IMR-90 (cell line): ENCODE measurements around the gene VSIR. TPM values are rescaled to one million over a fixed set of nuclear protein-coding genes. Genes with fewer than 3 reads are reported as not detected.

Source experiments
- ATAC-seq: fragments of 200-7000 bp; cut with Tn5 transposase; 2 replicates; pipeline ENCODE4 v1.9.1; 2020; ENCODE audit warnings: low read depth, mild to moderate bottlenecking, moderate library complexity
- BruUV-seq: library from RNA; stranded (reverse); fragments of 400-500 nt; replicated peaks from 2 replicates; lab custom pipeline; 2021; lab: Mats Ljungman, UMichigan
- CTCF ChIA-PET: fragments of 300-600 bp; formaldehyde crosslinking; extraction: SDS; loops from one replicate; lab custom pipeline; 2021; ENCODE audit warnings: antibody characterized with exemption; lab: Yijun Ruan, JAX
- POLR2A ChIA-PET: fragments of 300-600 bp; sonication (Branson Sonifier 250); formaldehyde crosslinking; loops from one replicate; lab custom pipeline; 2022; ENCODE audit warnings: antibody characterized with exemption; ENCODE audit not compliant: unreplicated experiment; lab: Charles Lee
- DNase-seq: peaks from one replicate; pipeline ENCODE4 v3.0.0; 2013
- H2AFZ ChIP-seq: replicated peaks from 2 replicates; pipeline ENCODE3; 2013; ENCODE audit warnings: low read length, mild to moderate bottlenecking; ENCODE audit not compliant: poor library complexity
- H2AK5ac ChIP-seq: 2 replicates; pipeline ENCODE4 v1.6.1; 2013; ENCODE audit warnings: low read depth, low read length, inconsistent platforms
- H2AK9ac ChIP-seq: replicated peaks from 2 replicates; pipeline ENCODE3; 2013; ENCODE audit warnings: mild to moderate bottlenecking, low read depth, low read length, moderate library complexity; ENCODE audit not compliant: poor library complexity
- H2BK120ac ChIP-seq: 2 replicates; pipeline ENCODE4 v1.6.1; 2013; ENCODE audit warnings: low read depth, low read length, inconsistent platforms
- H2BK15ac ChIP-seq: 3 replicates; pipeline ENCODE4 v1.6.1; 2013; ENCODE audit warnings: low read depth, low read length, inconsistent platforms
- H2BK20ac ChIP-seq: 2 replicates; pipeline ENCODE4 v1.6.1; 2013; ENCODE audit warnings: low read depth, mild to moderate bottlenecking, inconsistent platforms, low read length, moderate library complexity
- H2BK5ac ChIP-seq: 2 replicates; pipeline ENCODE4 v1.6.1; 2013; ENCODE audit warnings: mild to moderate bottlenecking, low read depth, low read length, inconsistent platforms; ENCODE audit not compliant: poor library complexity, severe bottlenecking
- H3K14ac ChIP-seq: replicated peaks from 2 replicates; pipeline ENCODE4 v1.6.1; 2013; ENCODE audit warnings: low read depth, low read length, inconsistent platforms
- H3K18ac ChIP-seq: 2 replicates; pipeline ENCODE4 v1.6.1; 2013; ENCODE audit warnings: low read depth, low read length, control low read depth
- H3K23ac ChIP-seq: 2 replicates; pipeline ENCODE4 v1.6.1; 2013; ENCODE audit warnings: low read depth, low read length, inconsistent platforms
- H3K27ac ChIP-seq: 2 replicates; pipeline ENCODE4 v1.5.1; 2013; ENCODE audit warnings: mild to moderate bottlenecking, control low read depth, low read length; ENCODE audit not compliant: insufficient read depth
- H3K27me3 ChIP-seq: 2 replicates; pipeline ENCODE4 v1.6.1; 2013; ENCODE audit warnings: low read length; ENCODE audit not compliant: control insufficient read depth, insufficient read depth
- H3K36me3 ChIP-seq: 2 replicates; pipeline ENCODE4 v1.6.1; 2013; ENCODE audit warnings: low read length, mixed read lengths; ENCODE audit not compliant: control insufficient read depth, insufficient read depth
- H3K4ac ChIP-seq: 2 replicates; pipeline ENCODE4 v1.6.1; 2013; ENCODE audit warnings: low read depth, low read length, inconsistent platforms
- H3K4me1 ChIP-seq: 2 replicates; pipeline ENCODE4 v1.6.1; 2013; ENCODE audit warnings: low read length, mixed read lengths; ENCODE audit not compliant: control insufficient read depth, insufficient read depth
- H3K4me2 ChIP-seq: 2 replicates; pipeline ENCODE4 v1.6.1; 2013; ENCODE audit warnings: low read depth, mild to moderate bottlenecking, control low read depth, low read length, moderate library complexity
- H3K4me3 ChIP-seq: 2 replicates; pipeline ENCODE4 v1.5.1; 2013; ENCODE audit warnings: low read depth, mild to moderate bottlenecking, control low read depth, low read length, moderate library complexity; ENCODE audit not compliant: insufficient read depth
- H3K56ac ChIP-seq: 2 replicates; pipeline ENCODE4 v1.6.1; 2013; ENCODE audit warnings: low read length, inconsistent platforms; ENCODE audit not compliant: insufficient read depth; ENCODE audit errors: extremely low read depth
- H3K79me1 ChIP-seq, 2 experiments: 2 replicates each; pipeline ENCODE4 v1.6.1; 2013; ENCODE audit warnings: low read length in 2 of 2, inconsistent platforms in 1 of 2, low read depth in 1 of 2
- H3K9ac ChIP-seq: 2 replicates; pipeline ENCODE4 v1.6.1; 2013; ENCODE audit warnings: low read depth, low read length, control low read depth
- H3K9me1 ChIP-seq: 2 replicates; pipeline ENCODE4 v1.6.1; 2013; ENCODE audit warnings: low read length, inconsistent platforms; ENCODE audit not compliant: insufficient read depth
- H3K9me3 ChIP-seq: 2 replicates; pipeline ENCODE4 v1.6.1; 2013; ENCODE audit warnings: low read length; ENCODE audit not compliant: control insufficient read depth, insufficient read depth
- H4K20me1 ChIP-seq: 2 replicates; pipeline ENCODE4 v1.6.1; 2013; ENCODE audit warnings: low read length, inconsistent platforms; ENCODE audit not compliant: insufficient read depth
- H4K5ac ChIP-seq: 2 replicates; pipeline ENCODE4 v1.6.1; 2013; ENCODE audit warnings: mild to moderate bottlenecking, low read depth, low read length, control low read depth
- H4K8ac ChIP-seq, 2 experiments: 2 replicates each; pipeline ENCODE4 v1.6.1; 2013; ENCODE audit warnings: low read depth in 2 of 2, low read length in 2 of 2, control low read depth in 1 of 2, inconsistent platforms in 1 of 2
- H4K91ac ChIP-seq: 2 replicates; pipeline ENCODE4 v1.6.1; 2013; ENCODE audit warnings: low read depth, low read length, inconsistent platforms; ENCODE audit not compliant: insufficient read depth
- BHLHE40 ChIP-seq: fragments of 150-350 bp; IDR thresholded peaks from 2 replicates; pipeline ENCODE4 v1.6.1; 2016; ENCODE audit warnings: mild to moderate bottlenecking, low read depth, low read length
- CEBPB ChIP-seq: IDR thresholded peaks from 2 replicates; pipeline ENCODE4 v1.6.1; 2012; ENCODE audit warnings: low read depth, low read length, improper control_type of control experiment
- CHD1 ChIP-seq: IDR thresholded peaks from 2 replicates; pipeline ENCODE4 v1.6.1; 2012; ENCODE audit warnings: low read depth, low read length, improper control_type of control experiment
- MAFK ChIP-seq: IDR thresholded peaks from 2 replicates; pipeline ENCODE4 v1.6.1; 2012; ENCODE audit warnings: low read depth, low read length, improper control_type of control experiment
- MAZ ChIP-seq: IDR thresholded peaks from 2 replicates; pipeline ENCODE4 v1.6.1; 2012; ENCODE audit warnings: low read depth, mild to moderate bottlenecking, low read length, improper control_type of control experiment, moderate library complexity, borderline replicate concordance
- MXI1 ChIP-seq: IDR thresholded peaks from 2 replicates; pipeline ENCODE4 v1.6.1; 2012; ENCODE audit warnings: low read depth, mild to moderate bottlenecking, low read length, moderate library complexity, borderline replicate concordance
- NFE2L2 ChIP-seq: fragments of 150-350 bp; IDR thresholded peaks from 2 replicates; pipeline ENCODE4 v1.6.1; 2016; ENCODE audit warnings: low read depth, mild to moderate bottlenecking, low read length
- POLR2A ChIP-seq: IDR thresholded peaks from 2 replicates; pipeline ENCODE4 v1.6.1; 2012; ENCODE audit warnings: mild to moderate bottlenecking, low read depth, low read length
- RAD21 ChIP-seq: IDR thresholded peaks from 2 replicates; pipeline ENCODE4 v1.6.1; 2012; ENCODE audit warnings: low read length, improper control_type of control experiment
- RCOR1 ChIP-seq: IDR thresholded peaks from 2 replicates; pipeline ENCODE4 v1.6.1; 2012; ENCODE audit warnings: mild to moderate bottlenecking, low read length, improper control_type of control experiment; ENCODE audit not compliant: insufficient replicate concordance
- RFX5 ChIP-seq: IDR thresholded peaks from 2 replicates; pipeline ENCODE4 v1.8.0; 2012; ENCODE audit warnings: low read depth, mild to moderate bottlenecking, low read length, moderate library complexity
- SMC3 ChIP-seq: fragments of 150-350 bp; IDR thresholded peaks from 2 replicates; pipeline ENCODE4 v1.6.1; 2016; ENCODE audit warnings: low read depth, mild to moderate bottlenecking, antibody characterized with exemption, low read length, moderate library complexity
- WGBS, 2 experiments: methylation state at CpG; one replicate each; pipeline versions ENCODE4 v1.1.5 to v1.1.7; 2013; ENCODE audit warnings: missing lambda C conversion rate in 2 of 2; ENCODE audit not compliant: insufficient read length in 1 of 2; ENCODE audit errors: extremely low coverage in 2 of 2; 5-methylcytosine and 5-hydroxymethylcytosine counted together
- dilution Hi-C: fragments of 300-500 bp; cut with HindIII; formaldehyde crosslinking; loops from one replicate; pipeline ENCODE4 v1.14.3; 2018; ENCODE audit warnings: low sequenced_read_pairs; ENCODE audit not compliant: unreplicated experiment
- in situ Hi-C: fragments of 300-500 bp; cut with MboI; formaldehyde crosslinking; loops from 3 replicates; pipeline ENCODE4 v1.14.3; 2019; ENCODE audit warnings: low sequenced_read_pairs, inconsistent platforms, mixed read lengths
- intact Hi-C: fragments of 100-400 bp; cut with micrococcal nuclease; formaldehyde crosslinking; loops from 2 replicates; pipeline ENCODE4 v1.10.0; 2022
- polyA plus RNA-seq, 3 experiments: library from polyadenylated mRNA; depleted of rRNA; stranded (reverse); fragments of >200 nt; gene quantifications; 2 replicates each; pipeline ENCODE4 v1.2.3, GENCODE V29; 2012; ENCODE audit warnings: low replicate concordance in 1 of 3
- total RNA-seq: library from RNA; depleted of rRNA; stranded (reverse); fragments of >200 nt; gene quantifications from 2 replicates; pipeline ENCODE4 v1.2.3, GENCODE V29; 2012
- TF ChIP-seq, protein P1 (sequence below): conservative IDR thresholded peaks from 2 replicates; pipeline ENCODE4 v1.5.1; 2012; ENCODE audit warnings: mild to moderate bottlenecking, low read depth, low read length, improper control_type of control experiment
- TF ChIP-seq, protein P2 (sequence below): fragments of 150-350 bp; IDR thresholded peaks from 2 replicates; pipeline ENCODE4 v1.6.1; 2017; ENCODE audit warnings: mild to moderate bottlenecking, antibody characterized with exemption, low read length, low read depth

VSIR gene
- total and polyA plus RNA-seq, 2 of the 4 experiments (the other 2 are of a cell fraction): 5.0 to 23.8 TPM

DNA sequence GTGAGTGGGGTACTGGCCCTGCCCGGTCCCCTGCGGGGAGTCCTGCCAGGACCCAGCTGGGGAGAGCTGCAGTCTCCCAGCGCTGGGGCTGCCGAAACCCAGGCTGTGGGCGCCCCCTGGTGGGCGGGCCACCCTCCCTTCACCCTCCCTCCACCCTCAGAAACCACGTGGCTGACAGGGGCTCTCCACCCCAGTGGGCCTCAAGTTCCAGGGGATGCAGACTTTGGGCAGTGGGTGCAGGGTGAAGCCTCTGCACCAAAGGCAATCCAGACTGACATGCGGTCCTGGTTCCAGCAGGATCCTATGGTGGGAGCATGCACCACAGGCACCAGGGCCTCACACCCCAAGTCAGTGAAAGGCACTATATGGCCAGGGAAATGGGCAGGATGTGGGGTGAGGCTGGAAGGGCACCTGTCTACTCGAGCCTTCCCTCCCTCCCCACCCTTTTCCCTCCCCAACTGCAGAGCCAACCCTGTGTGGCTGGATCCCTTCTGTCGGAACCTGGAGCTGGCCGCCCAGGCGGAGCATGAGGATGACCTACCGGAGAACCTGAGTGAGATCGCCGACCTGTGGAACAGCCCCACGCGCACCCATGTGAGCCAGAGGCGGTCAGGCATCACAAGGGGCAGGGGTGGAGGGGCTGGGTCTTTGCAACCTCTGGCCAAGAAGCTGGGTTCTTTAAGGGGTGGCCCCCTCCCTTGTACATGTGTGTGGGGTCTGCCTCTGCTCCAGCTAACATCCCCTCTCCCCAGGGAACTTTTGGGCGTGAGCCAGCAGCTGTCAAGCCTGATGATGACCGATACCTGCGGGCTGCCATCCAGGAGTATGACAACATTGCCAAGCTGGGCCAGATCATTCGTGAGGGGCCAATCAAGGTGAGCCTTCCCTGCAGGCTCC, 38.9 kb upstream of the VSIR start:
- Histone ChIP-seq H2BK120ac (no peak overlapping the region), H3K79me1 (no peaks in the 10 kb centered on the region), H2AFZ (peak overlapping the region; percentile 46), H3K56ac (no peak overlapping the region), H4K5ac (no peak overlapping the region), H3K4ac (no peak overlapping the region), H2AK9ac (peak overlapping the region; percentile 79), H2BK5ac (no peak overlapping the region), H4K8ac (no peak overlapping the region), H3K9me3 (no peaks in the 10 kb centered on the region), H3K14ac (no peak overlapping the region), H3K27ac (no peak overlapping the region), H3K18ac (no peak overlapping the region), H3K23ac (no peak overlapping the region), H2AK5ac (peak overlapping the region; percentile 68; the same call in 1 of the 2 replicates), H3K4me1 (no peaks in the 10 kb centered on the region), H3K9me1 (no peaks in the 10 kb centered on the region; the same call in 1 of the 2 replicates), H2BK20ac (no peak overlapping the region), H4K91ac (no peak overlapping the region), H3K27me3 (peaks cover 4% of the 10 kb centered on the region; the same call in 1 of the 2 replicates), H3K4me2 (no peak overlapping the region), H4K20me1 (peaks cover 22% of the 10 kb centered on the region), H2BK15ac (no peak overlapping the region), H3K4me3 (no peak overlapping the region), H3K36me3 (peaks cover 20% of the 10 kb centered on the region), H3K9ac (no peak overlapping the region)
- peak; percentile 34 for DNase-seq
- BruUV-seq: no TSS peak
- 100% methylated on average over 2 of the region's 22 CpGs; no CpG with 5 or more reads in 1 of the 2 experiments for WGBS, 2 experiments
- in situ Hi-C loops (loop anchor here (10.0 kb wide), 2 partner anchors 427 to 497 kb away; partner anchors contain the start of gene SLC29A3), dilution Hi-C loops (no loop called here), intact Hi-C loops (loop anchor here (1.0 to 5.0 kb wide), 4 partner anchors 100 to 498 kb away; no protein-coding TSS in a partner anchor)
- POLR2A ChIA-PET: no interaction called here
- CTCF ChIA-PET: interaction anchor here (1.1 to 1.7 kb wide), 3 partner anchors 13 to 236 kb away, joined by 3 to 6 read pairs (median 4); no protein-coding TSS in a partner anchor
- peak; percentile 91 for ATAC-seq
- TF ChIP-seq SMC3 (peak; percentile 83), MAZ (peak; percentile 71; the same call in 1 of the 2 replicates), POLR2A (no peak), CHD1 (no peak), MXI1 (no peak), RCOR1 (no peak), RFX5 (no peak), MAFK (no peak), BHLHE40 (no peak), RAD21 (peak; percentile 91), CEBPB (no peak), NFE2L2 (no peak)
- TF ChIP-seq, protein P1, sequence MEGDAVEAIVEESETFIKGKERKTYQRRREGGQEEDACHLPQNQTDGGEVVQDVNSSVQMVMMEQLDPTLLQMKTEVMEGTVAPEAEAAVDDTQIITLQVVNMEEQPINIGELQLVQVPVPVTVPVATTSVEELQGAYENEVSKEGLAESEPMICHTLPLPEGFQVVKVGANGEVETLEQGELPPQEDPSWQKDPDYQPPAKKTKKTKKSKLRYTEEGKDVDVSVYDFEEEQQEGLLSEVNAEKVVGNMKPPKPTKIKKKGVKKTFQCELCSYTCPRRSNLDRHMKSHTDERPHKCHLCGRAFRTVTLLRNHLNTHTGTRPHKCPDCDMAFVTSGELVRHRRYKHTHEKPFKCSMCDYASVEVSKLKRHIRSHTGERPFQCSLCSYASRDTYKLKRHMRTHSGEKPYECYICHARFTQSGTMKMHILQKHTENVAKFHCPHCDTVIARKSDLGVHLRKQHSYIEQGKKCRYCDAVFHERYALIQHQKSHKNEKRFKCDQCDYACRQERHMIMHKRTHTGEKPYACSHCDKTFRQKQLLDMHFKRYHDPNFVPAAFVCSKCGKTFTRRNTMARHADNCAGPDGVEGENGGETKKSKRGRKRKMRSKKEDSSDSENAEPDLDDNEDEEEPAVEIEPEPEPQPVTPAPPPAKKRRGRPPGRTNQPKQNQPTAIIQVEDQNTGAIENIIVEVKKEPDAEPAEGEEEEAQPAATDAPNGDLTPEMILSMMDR: peak; percentile 87
- TF ChIP-seq, protein P2, sequence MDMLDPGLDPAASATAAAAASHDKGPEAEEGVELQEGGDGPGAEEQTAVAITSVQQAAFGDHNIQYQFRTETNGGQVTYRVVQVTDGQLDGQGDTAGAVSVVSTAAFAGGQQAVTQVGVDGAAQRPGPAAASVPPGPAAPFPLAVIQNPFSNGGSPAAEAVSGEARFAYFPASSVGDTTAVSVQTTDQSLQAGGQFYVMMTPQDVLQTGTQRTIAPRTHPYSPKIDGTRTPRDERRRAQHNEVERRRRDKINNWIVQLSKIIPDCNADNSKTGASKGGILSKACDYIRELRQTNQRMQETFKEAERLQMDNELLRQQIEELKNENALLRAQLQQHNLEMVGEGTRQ: peak; percentile 64
